NT2/D1 (cell line): Measurements from ENCODE around the gene XAGE1A.
"Not testable (repeated sequence)": the region's sequence is repeated elsewhere in the genome, so short reads cannot be mapped to it uniquely, and the experiment has no call there.

Source experiments
- YY1 ChIP-seq: IDR thresholded peaks from 2 replicates; pipeline ENCODE4 v1.6.1; 2011; ENCODE audit not compliant: insufficient read length, insufficient read depth
- ZNF274 ChIP-seq: IDR thresholded peaks from 2 replicates; pipeline ENCODE4 v1.6.1; 2011; ENCODE audit warnings: mild to moderate bottlenecking, low read depth, low read length

GRCh38 chrX:52452031-52452430 lies 43.6 kb upstream of the XAGE1A start:
- not testable (repeated sequence) for TF ChIP-seq YY1, ZNF274
